Measurements from ENCODE around the gene ANOS1.

The ANOS1 gene

DNA sequence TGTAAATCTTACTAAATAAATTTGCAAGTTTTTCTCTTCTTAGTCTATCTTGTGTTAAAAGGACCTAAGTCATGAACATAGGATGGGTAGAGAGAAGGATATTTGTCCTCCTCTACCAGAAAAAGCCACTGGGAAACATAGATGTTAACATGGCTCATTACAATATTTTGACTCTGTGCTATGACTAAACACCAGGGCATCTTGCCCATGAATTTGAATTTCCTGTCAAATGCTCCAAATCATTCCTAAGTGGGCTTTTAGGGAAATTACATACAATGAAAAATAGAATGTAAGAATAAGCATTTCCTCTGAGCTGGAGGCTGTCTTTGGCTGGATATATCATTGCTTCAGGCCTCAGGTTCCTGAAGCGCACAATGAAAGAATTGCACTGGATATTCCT, 39.1 kb downstream of the ANOS1 start (continued):
- TF ChIP-seq, protein P1, sequence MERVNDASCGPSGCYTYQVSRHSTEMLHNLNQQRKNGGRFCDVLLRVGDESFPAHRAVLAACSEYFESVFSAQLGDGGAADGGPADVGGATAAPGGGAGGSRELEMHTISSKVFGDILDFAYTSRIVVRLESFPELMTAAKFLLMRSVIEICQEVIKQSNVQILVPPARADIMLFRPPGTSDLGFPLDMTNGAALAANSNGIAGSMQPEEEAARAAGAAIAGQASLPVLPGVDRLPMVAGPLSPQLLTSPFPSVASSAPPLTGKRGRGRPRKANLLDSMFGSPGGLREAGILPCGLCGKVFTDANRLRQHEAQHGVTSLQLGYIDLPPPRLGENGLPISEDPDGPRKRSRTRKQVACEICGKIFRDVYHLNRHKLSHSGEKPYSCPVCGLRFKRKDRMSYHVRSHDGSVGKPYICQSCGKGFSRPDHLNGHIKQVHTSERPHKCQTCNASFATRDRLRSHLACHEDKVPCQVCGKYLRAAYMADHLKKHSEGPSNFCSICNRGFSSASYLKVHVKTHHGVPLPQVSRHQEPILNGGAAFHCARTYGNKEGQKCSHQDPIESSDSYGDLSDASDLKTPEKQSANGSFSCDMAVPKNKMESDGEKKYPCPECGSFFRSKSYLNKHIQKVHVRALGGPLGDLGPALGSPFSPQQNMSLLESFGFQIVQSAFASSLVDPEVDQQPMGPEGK (CRISPR knock-in tag; IDR thresholded peaks at IDR 0.05; ENCODE audit: borderline replicate concordance): no peak

DNA sequence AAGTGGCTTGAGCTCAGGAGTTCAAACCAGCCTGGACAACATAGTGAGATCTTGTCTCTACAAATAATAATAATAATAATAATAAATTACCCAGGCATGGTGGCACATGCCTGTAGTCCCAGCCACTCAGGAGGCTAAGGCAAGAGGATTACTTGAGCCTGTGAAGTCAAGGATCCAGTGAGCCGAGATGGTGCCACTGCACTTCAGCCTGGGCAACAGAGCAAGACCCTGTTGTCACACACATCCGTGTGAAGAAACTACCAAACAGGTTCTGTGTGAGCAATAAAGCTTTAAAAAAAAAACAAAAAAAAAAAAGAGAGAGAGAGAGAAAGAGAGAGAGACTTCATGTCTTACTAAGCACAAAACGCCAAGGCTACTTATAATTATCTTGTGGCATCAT, 42.5 kb downstream of the ANOS1 start:
- no peak for TF ChIP-seq PPARA (CRISPR knock-in tag; IDR thresholded peaks at IDR 0.05; ENCODE audit: borderline replicate concordance)
- TF ChIP-seq ISL1 (CRISPR knock-in tag; IDR thresholded peaks at IDR 0.05): no peak
- TF ChIP-seq ZNF70 (CRISPR knock-in tag; IDR thresholded peaks at IDR 0.05): no peak
- ATAC-seq: no peak

DNA sequence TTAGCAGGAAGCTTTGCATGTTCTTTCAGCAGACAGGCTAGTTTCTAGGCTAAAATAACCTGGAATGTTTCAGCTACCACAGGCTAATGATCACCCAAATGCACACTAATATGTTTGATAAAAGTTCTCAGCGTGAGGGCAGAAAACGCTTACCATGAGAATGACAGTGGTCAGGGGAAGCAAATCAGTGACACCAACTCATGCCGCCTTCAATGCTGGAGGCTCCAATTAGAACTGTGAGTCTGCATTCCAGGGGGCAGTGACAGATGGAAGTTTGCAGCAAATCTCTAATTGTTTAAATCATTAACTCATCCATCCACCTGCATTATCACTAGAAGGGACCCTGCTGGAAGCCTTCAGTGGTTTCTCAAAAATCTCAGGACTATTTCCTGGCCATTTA, 43.2 kb downstream of the ANOS1 start:
- no peak for ATAC-seq
- no peak for TF ChIP-seq ZNF565 (CRISPR knock-in tag; conservative IDR thresholded peaks at IDR 0.05; ENCODE audit: low read depth)

DNA sequence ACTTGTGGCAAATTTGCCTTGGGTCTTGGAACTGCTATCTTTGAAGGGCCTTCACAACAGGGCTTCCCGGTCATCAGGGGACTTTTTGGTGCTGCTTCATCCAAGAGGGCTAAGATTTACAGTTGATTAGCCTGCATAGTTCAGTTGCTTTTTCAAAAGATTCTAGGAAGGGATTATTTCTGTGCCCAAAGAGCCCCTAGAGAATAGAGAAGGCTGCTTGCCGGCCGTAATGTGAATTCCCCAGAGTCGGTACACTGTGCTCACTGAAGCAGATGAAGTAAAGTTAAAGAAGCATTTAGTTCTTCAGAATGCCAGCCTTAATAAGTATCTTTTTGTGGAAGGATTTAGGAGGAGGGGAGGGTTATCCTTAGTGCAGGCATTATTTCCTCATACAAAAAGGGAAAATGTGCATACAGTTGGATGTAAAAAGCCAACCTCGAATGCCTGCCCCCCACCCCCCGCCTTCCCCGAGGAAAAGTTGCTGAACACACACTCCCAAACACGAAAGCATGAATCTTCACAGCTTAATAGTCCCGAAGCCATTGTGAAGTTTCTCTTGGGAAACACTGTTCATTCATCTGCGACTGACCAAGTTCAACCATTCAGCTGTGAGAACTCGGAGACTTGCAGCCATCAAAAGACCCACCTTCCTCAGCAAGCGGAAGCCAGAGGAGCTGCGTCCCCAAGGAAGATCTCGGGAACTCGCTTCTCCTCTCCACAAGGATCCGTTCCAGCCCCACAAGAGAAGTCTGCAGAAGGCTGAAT, 47.6 kb downstream of the ANOS1 start:
- TF ChIP-seq, protein P1 (CRISPR knock-in tag; IDR thresholded peaks at IDR 0.05; ENCODE audit: borderline replicate concordance): no peak
- TF ChIP-seq ESRRG (CRISPR knock-in tag; IDR thresholded peaks at IDR 0.05) (no peak), ZNF565 (CRISPR knock-in tag; conservative IDR thresholded peaks at IDR 0.05; ENCODE audit: low read depth) (no peak), ZFP3 (CRISPR knock-in tag; IDR thresholded peaks at IDR 0.05) (no peak), CSDC2 (CRISPR knock-in tag; IDR thresholded peaks at IDR 0.05) (no peak), GLIS3 (CRISPR knock-in tag; IDR thresholded peaks at IDR 0.05) (no peak), ARNTL (CRISPR knock-in tag; IDR thresholded peaks at IDR 0.05; ENCODE audit: borderline replicate concordance, low read depth) (no peak), ZFP30 (CRISPR knock-in tag; IDR thresholded peaks at IDR 0.05) (no peak), SNAI2 (CRISPR knock-in tag; IDR thresholded peaks at IDR 0.05) (no peak), TOX (CRISPR knock-in tag; IDR thresholded peaks at IDR 0.05; ENCODE audit: borderline replicate concordance) (no peak)
- TF ChIP-seq, protein P2, sequence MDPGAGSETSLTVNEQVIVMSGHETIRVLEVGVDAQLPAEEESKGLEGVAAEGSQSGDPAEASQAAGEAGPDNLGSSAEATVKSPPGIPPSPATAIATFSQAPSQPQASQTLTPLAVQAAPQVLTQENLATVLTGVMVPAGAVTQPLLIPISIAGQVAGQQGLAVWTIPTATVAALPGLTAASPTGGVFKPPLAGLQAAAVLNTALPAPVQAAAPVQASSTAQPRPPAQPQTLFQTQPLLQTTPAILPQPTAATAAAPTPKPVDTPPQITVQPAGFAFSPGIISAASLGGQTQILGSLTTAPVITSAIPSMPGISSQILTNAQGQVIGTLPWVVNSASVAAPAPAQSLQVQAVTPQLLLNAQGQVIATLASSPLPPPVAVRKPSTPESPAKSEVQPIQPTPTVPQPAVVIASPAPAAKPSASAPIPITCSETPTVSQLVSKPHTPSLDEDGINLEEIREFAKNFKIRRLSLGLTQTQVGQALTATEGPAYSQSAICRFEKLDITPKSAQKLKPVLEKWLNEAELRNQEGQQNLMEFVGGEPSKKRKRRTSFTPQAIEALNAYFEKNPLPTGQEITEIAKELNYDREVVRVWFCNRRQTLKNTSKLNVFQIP (CRISPR knock-in tag; IDR thresholded peaks at IDR 0.05; ENCODE audit: borderline replicate concordance, low read depth): no peak
- TF ChIP-seq, protein P3, sequence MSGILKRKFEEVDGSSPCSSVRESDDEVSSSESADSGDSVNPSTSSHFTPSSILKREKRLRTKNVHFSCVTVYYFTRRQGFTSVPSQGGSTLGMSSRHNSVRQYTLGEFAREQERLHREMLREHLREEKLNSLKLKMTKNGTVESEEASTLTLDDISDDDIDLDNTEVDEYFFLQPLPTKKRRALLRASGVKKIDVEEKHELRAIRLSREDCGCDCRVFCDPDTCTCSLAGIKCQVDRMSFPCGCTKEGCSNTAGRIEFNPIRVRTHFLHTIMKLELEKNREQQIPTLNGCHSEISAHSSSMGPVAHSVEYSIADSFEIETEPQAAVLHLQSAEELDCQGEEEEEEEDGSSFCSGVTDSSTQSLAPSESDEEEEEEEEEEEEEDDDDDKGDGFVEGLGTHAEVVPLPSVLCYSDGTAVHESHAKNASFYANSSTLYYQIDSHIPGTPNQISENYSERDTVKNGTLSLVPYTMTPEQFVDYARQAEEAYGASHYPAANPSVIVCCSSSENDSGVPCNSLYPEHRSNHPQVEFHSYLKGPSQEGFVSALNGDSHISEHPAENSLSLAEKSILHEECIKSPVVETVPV (CRISPR knock-in tag; IDR thresholded peaks at IDR 0.05): no peak

DNA sequence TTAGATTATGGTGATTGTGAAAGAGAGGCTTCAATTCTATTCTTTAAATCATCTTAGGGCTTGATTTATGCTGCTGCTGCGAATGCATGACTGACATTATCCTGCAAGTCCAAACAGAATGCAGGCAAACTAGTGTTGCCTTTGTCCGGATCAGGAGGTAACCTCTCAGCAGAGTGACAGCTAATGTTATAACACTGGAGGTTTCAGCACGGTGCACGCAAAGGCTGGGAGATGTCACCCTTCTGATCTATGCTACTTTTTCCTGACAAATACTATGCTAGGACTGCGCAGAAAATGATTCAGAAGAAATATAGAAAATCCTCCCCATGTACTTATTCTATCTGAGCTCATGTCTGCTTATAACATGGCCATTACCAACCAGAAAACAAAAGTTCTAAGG, 48.2 kb downstream of the ANOS1 start:
- ATAC-seq: no peak
- TF ChIP-seq TCF4 (CRISPR knock-in tag; IDR thresholded peaks at IDR 0.05; ENCODE audit: borderline replicate concordance): no peak
- TF ChIP-seq, protein P2 (CRISPR knock-in tag; IDR thresholded peaks at IDR 0.05; ENCODE audit: borderline replicate concordance, low read depth): no peak
- no peak for TF ChIP-seq ZNF565 (CRISPR knock-in tag; conservative IDR thresholded peaks at IDR 0.05; ENCODE audit: low read depth)
- no peak for TF ChIP-seq PPARA (CRISPR knock-in tag; IDR thresholded peaks at IDR 0.05; ENCODE audit: borderline replicate concordance)
- TF ChIP-seq OSR1 (CRISPR knock-in tag; IDR thresholded peaks at IDR 0.05): no peak
- TF ChIP-seq, protein P4, sequence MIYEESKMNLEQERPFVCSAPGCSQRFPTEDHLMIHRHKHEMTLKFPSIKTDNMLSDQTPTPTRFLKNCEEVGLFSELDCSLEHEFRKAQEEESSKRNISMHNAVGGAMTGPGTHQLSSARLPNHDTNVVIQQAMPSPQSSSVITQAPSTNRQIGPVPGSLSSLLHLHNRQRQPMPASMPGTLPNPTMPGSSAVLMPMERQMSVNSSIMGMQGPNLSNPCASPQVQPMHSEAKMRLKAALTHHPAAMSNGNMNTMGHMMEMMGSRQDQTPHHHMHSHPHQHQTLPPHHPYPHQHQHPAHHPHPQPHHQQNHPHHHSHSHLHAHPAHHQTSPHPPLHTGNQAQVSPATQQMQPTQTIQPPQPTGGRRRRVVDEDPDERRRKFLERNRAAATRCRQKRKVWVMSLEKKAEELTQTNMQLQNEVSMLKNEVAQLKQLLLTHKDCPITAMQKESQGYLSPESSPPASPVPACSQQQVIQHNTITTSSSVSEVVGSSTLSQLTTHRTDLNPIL (CRISPR knock-in tag; IDR thresholded peaks at IDR 0.05; ENCODE audit: low read depth): no peak
- TF ChIP-seq BACH2 (CRISPR knock-in tag; IDR thresholded peaks at IDR 0.05; ENCODE audit: borderline replicate concordance): no peak
- TF ChIP-seq ZNF70 (CRISPR knock-in tag; IDR thresholded peaks at IDR 0.05): no peak
- TF ChIP-seq, protein P1 (CRISPR knock-in tag; IDR thresholded peaks at IDR 0.05; ENCODE audit: borderline replicate concordance): no peak
- no peak for TF ChIP-seq ZC3H10 (CRISPR knock-in tag; IDR thresholded peaks at IDR 0.05)
- TF ChIP-seq CSDC2 (CRISPR knock-in tag; IDR thresholded peaks at IDR 0.05): no peak

More for the DNA sequence above, 47.6 kb downstream of the ANOS1 start:
- ATAC-seq: no peak

Data from SK-N-SH treated with all-trans-retinoic acid at 6 μM for 48 hours (cell line).